IPS DF 19.7 (cell line): ENCODE data around the gene PRR36.

Experiments
- DNase-seq: peaks from one replicate; pipeline ENCODE4 v3.0.0-alpha.2; 2013; ENCODE audit warnings: low read depth, low spot score

The PRR36 gene

GRCh38 chr19:7872306-7873204 lies 1.6 kb downstream of the PRR36 start:
- DNase-seq: no peak

DNA sequence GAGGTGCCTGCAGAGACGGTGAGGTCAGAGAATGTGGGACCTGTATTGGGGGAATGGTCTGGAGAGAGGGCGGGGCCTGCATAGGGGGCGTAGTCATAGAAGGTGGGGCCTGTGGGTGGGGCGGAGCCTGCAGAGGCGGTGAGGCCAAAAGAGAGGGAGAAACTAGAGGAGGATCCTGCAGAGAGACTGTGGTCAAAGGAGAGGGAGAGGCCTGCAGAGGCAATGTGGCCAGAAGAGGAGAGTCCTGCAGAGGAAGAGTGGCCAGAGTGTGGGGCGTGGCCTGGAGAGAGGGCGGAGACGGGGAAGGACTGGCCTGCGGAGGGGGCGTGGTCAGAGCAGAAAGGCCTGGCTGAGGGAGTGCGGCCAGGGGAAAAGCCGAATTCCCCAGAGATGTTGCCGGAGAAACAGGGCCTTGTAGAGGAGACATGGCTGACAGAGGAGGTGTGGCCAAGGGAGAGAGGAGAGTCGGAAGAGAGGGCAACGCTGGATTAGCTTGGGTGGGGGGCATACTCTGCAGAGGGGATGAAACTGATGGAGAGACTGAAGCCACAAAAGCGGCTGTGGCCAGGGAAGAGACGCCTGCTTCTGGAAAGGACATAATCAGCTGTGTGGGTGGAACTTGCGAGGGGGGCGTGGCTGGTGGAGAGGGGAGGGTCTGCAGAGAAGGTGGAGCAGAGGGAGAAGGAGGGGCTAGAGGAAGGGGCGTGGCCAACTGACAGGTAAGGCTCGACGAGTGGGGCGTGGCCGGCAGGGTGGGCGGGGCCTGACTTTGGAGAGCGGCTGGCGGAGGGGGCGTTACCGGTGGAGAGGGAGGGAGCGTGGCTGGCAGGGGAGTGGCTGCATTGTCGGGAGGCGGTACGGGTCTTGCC lies 2.5 kb downstream of the PRR36 start:
- no peak for DNase-seq

- DNase-seq: no peak
These were observed 3.4 kb downstream of the PRR36 start for GRCh38 chr19:7870571-7871436.

GRCh38 chr19:7869910-7870511 lies 4.2 kb downstream of the PRR36 start:
- no peak for DNase-seq

DNA sequence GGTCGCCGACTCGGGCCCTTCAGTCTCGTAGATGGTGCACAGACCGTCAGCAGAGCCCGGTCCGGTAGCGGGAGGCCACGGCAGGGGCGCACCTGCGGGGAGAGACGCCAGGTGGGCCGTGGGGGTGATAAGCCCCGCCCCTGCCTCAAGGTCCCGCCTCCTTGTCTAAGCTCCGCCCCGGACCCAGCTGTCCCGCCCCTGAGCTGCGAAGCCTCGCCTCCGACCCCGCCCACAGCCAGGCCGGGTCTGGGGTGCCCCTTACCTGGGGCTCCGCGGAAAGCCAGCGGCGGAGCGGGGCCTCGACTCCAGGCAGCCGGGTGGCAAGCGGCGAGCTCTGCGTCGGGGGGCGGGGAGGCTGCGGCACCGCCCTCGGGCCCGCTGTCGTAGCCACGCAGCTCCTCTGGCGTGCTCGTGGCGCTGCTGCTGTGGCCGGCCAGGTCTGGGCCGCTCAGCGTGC lies 4.7 kb downstream of the PRR36 start:
- no peak for DNase-seq

DNA sequence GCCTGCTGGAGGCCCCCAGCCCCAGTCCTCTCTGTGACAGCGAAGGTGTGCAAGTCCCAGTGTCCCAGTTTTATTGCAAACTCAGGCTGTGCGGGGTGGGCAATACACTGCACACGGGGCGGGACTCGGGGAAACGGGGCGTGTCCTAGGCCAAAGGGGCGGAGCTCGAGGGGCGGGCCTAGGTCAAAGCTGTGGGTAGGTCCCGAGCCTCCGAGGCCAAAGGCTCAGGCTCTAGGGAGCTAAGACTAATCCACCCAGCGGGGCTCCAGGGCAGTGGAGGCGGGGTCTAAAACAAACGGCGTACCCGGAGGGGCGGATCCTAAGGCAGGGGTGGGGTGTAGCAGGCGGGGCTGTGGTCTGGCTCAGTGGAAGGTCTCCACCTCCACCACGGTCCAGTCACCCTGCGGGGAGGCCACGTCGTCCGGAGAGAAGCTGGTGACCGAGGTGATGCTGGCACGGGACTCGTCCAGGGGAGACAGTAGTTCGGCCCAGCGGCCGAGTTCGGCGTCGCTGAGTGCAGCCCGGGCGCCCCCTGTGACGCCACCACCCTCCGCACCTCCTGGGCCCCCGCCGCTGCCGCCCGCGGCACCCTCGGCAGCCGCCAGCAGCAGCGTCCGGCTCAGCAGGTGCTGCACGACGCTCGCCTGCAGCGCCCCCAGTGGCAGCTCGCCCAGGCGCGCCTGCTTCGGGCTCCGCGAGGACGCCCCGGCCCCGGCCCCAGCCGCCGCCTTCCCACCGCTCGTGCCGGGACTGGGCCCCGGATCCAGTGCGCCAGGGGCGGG lies 5.3 kb downstream of the PRR36 start:
- no peak for DNase-seq

DNA sequence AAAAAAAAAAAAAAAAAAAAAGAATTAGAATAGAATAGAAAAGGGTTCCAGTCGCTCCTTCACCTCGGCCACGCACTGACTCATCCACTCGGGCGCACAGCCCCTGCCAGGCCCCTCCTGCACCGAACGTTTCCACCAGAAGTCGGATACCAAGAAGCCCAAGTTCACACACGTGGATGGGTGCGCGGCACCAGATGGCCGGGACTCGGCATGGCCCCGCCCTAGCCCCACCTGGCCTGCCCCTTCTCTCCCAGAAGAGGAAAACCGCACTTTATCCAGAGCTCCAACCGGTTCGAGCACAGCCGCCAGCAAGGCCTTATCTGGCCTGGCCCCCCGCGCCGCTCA lies 5.9 kb downstream of the PRR36 start:
- no peak for DNase-seq

DNA sequence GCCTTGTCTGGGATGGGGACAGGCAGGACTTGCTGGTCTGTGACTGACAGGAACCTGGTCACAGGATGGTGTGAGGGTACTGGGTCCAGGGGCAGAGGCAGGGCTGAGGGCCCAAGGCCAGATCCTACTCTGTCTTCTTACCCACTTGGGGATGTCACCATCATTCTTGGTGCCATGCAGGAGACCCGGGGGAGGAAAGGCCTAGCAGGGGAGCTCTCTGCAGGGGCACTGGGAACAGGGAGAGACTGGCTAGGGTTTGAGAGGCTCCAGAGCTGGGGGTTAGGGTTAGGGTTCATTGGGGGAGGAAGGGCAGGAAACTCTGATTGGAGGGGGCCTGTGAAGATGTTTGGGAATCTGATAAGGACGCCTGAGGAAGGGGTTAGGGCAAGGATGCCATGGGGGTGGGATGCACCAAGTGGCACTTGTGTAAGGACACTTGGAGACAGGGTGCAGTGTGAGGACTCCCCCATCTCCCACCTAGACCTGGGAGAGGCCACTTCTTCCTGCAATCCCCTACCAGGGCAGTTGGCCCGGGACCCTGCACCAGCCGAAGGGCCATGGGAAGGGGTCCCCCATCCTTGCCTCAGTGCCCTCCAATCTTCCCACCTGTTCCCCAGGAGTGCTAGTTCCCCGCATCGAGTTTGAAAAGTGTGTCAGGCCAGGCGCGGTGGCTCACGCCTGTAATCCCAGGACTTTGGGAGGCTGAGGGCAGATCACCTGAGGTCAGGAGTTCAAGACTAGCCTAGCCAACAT lies 6.9 kb downstream of the PRR36 start:
- no peak for DNase-seq

- no peak for DNase-seq
These were observed 7.6 kb downstream of the PRR36 start for GRCh38 chr19:7866399-7867091.

GRCh38 chr19:7865262-7865911 lies 8.8 kb downstream of the PRR36 start:
- no peak for DNase-seq

DNA sequence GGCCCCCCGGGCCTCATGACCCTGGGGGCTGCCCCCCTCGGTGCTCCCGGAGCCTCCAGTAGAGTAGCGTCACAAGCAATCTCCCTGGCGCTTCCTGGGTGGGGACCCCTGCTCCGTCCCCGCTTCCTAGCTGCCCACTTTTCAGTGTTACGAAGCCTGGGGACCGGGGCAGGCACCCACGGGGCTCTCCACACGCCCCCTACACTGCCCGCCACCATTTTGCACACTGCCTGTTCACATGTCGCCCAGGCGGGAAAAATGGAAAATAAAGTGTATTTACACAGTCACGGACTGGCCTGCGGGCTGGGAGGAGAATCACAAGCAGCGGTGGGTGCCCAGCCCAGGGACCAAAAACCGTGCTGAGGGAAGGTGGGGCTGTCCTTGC lies 9.5 kb downstream of the PRR36 start:
- no peak for DNase-seq

GRCh38 chr19:7863971-7864689 lies 10.1 kb downstream of the PRR36 start:
- DNase-seq: no peak

- no peak for DNase-seq
These were observed 10.8 kb downstream of the PRR36 start for GRCh38 chr19:7863157-7863970.

GRCh38 chr19:7862413-7862951 lies 11.7 kb downstream of the PRR36 start:
- no peak for DNase-seq

DNA sequence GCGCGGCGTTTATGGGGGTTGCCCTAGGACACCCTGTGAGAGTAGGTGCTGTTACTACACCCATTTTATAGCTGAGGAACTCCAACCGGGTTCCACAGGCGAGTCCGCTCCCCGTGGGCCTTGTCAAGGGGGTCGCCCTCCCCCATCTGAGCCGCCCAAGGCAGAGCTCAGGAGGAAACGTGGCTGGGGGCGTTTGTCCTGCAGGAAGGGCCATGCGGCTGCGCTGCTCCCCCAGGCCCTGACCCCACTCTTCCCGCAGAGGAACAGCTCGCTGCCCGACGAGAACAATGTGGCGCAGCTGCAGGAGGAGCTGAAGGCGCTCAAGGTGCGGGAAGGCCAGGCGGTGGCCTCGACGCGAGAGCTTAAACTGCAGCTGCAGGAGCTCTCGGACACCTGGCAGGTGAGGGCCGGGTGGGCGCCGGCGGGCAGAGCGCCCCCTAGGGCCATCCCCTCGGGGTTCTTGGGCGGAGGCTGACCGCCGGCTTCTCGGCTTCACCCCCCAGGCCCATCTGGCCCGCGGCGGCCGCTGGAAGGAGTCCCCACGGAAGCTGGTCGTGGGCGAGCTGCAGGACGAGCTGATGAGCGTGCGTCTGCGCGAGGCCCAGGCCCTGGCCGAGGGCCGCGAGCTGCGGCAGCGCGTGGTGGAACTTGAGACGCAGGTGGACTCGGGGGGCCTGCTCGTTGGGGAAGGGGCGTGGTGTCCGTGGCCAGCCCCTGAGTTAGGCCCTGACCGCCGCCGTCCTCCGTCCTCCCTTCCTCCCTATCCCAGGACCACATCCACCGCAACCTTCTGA lies 12.4 kb downstream of the PRR36 start:
- DNase-seq: no peak
